HG03159 (cell line): ENCODE results near the gene CCDC154.

Experiments used
- ATAC-seq: cut with Tn5 transposase; IDR thresholded peaks from one replicate; pipeline ENCODE4 v1.9.1; 2021; ENCODE audit warnings: mild to moderate bottlenecking, moderate library complexity; ENCODE audit not compliant: unreplicated experiment

Gene CCDC154

GRCh38 chr16:1397779-1398178 lies 46.6 kb downstream of the CCDC154 start:
- no peak for ATAC-seq

- no peak for ATAC-seq
These were observed 48.8 kb downstream of the CCDC154 start for GRCh38 chr16:1395444-1396031.

GRCh38 chr16:1394367-1394951 lies 49.9 kb downstream of the CCDC154 start:
- no peak for ATAC-seq

GRCh38 chr16:1393613-1394176 lies 50.7 kb downstream of the CCDC154 start:
- no peak for ATAC-seq

DNA sequence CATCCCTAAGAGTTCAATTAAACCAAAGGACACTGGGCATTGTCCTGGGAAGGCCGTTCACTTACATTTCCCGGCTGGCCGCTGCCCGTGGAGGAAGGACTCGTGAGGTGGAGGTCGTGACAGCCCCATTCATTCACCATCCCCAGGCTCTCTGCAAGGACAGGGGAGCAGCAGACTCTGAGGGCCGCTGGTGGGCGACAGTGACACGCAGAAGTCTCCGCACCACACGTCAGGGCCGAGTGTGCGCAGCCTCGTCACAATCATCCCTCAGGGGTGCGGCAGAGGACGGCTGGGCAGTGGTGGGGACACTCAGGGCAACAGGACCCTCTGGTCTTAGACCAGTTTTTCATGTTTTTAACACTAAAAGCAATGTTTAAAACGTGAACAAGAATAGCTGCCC lies 51.5 kb downstream of the CCDC154 start:
- ATAC-seq: no peak

GRCh38 chr16:1390239-1390779 lies 54.0 kb downstream of the CCDC154 start:
- no peak for ATAC-seq

- no peak for ATAC-seq
These were observed 54.6 kb downstream of the CCDC154 start for GRCh38 chr16:1389762-1390161.

DNA sequence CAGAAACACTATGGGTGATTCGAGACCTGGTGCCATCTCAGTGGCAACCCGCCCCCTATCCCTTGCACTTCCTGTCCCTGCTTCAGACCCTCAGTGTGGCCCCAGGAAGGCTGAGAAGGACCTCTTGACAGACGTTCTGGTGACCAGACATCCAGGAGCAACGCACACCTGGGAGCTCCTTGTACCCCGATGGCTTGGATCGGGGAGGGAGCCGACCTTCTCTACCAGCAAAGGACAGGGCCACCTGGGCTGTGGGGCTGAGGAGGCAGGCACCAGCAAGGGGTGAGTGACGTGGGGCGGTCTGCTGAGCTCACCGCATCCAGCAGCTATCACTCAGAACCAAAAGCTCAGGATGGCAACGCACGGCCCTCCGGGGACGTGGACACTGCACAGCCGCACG lies 57.0 kb downstream of the CCDC154 start:
- no peak for ATAC-seq

DNA sequence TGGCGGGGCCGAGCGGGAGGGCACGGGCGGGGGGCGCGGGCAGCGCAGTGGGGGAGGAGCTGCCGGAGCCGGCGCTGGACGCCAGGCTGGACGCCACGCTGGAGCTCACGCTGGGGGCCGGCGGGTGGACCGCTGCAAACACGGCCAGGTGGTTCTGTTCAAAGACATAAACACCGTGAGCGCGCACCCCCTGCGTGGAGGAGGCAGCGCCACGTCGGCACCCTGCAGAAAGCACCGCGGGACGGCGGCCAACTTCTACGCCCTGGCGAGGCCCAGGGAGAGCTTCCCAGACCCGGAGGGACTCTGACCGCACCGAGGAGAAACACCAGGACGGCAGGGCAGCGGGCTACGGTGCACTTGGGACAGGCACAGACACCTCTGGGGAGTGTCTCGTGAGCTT lies 59.1 kb downstream of the CCDC154 start:
- no peak for ATAC-seq
